HG03095 (cell line): ENCODE results near the gene DDOST.
"Not testable (repeated sequence)": the region's sequence is repeated elsewhere in the genome, so short reads cannot be mapped to it uniquely, and the experiment has no call there.

Experiments used
- ATAC-seq: cut with Tn5 transposase; IDR thresholded peaks from one replicate; pipeline ENCODE4 v1.9.1; 2021; ENCODE audit warnings: moderate library complexity; ENCODE audit not compliant: unreplicated experiment

The DDOST gene

GRCh38 chr1:20693623-20694022 lies 32.5 kb upstream of the DDOST start:
- no peak for ATAC-seq

- no peak for ATAC-seq
These were observed 30.7 kb upstream of the DDOST start for GRCh38 chr1:20691872-20692271.

- no peak for ATAC-seq
These were observed 28.5 kb upstream of the DDOST start for GRCh38 chr1:20689645-20690056.

- no peak for ATAC-seq
These were observed 25.9 kb upstream of the DDOST start for GRCh38 chr1:20686883-20687725.

- ATAC-seq = no peak
These were observed 24.6 kb upstream of the DDOST start for GRCh38 chr1:20685741-20686140.

- ATAC-seq = no peak
These were observed 24.0 kb upstream of the DDOST start for GRCh38 chr1:20685099-20685662.

- ATAC-seq = no peak
These were observed 23.5 kb upstream of the DDOST start for GRCh38 chr1:20684651-20685050.

- no peak for ATAC-seq
These were observed 23.0 kb upstream of the DDOST start for GRCh38 chr1:20684050-20684620.

GRCh38 chr1:20683614-20684013 lies 22.4 kb upstream of the DDOST start:
- no peak for ATAC-seq

- no peak for ATAC-seq
These were observed 21.5 kb upstream of the DDOST start for GRCh38 chr1:20682571-20683236.

GRCh38 chr1:20681999-20682398 lies 20.8 kb upstream of the DDOST start:
- ATAC-seq = no peak

GRCh38 chr1:20680269-20680668 lies 19.1 kb upstream of the DDOST start:
- no peak for ATAC-seq

GRCh38 chr1:20678599-20678998 lies 17.4 kb upstream of the DDOST start:
- ATAC-seq = no peak

- ATAC-seq = not testable (repeated sequence)
These were observed 12.5 kb upstream of the DDOST start for GRCh38 chr1:20673626-20674025.

GRCh38 chr1:20672265-20672632 lies 11.1 kb upstream of the DDOST start:
- no peak for ATAC-seq

- no peak for ATAC-seq
These were observed 9.8 kb upstream of the DDOST start for GRCh38 chr1:20670936-20671335.

- ATAC-seq = no peak
These were observed 7.4 kb upstream of the DDOST start for GRCh38 chr1:20668581-20668980.

- no peak for ATAC-seq
These were observed 5.6 kb upstream of the DDOST start for GRCh38 chr1:20666804-20667203.

- no peak for ATAC-seq
These were observed 5.0 kb upstream of the DDOST start for GRCh38 chr1:20666146-20666545.

GRCh38 chr1:20665726-20666125 lies 4.6 kb upstream of the DDOST start:
- no peak for ATAC-seq

GRCh38 chr1:20663969-20664715 lies 3.0 kb upstream of the DDOST start:
- ATAC-seq = no peak
